SK-N-SH (cell line): ENCODE measurements around the gene LHFPL6.

Source experiments
- CTCF ChIP-seq: fragments of 200-600 bp; sonication (generic); IDR thresholded peaks from 2 replicates; pipeline ENCODE4 v1.6.1; 2017; ENCODE audit warnings: antibody characterized with exemption, mild to moderate bottlenecking, moderate library complexity
- GABPA ChIP-seq: IDR thresholded peaks from 2 replicates; pipeline ENCODE4 v1.4.0; 2012; ENCODE audit warnings: low read depth, mild to moderate bottlenecking
- MXI1 ChIP-seq: IDR thresholded peaks from 2 replicates; pipeline ENCODE4 v1.6.1; 2012; ENCODE audit warnings: mild to moderate bottlenecking, low read depth, low read length, improper control_type of control experiment
- POLR2AphosphoS5 ChIP-seq: IDR thresholded peaks from 2 replicates; pipeline ENCODE4 v1.6.1; 2012; ENCODE audit warnings: low read depth, low read length
- USF2 ChIP-seq: fragments of 150-350 bp; IDR thresholded peaks from 2 replicates; pipeline ENCODE4 v1.6.1; 2017; ENCODE audit warnings: antibody characterized with exemption, low read length, low read depth, borderline replicate concordance

- TF ChIP-seq MXI1 (no peak), CTCF (no peak), POLR2AphosphoS5 (no peak), GABPA (no peak), USF2 (no peak)
These were observed 192.7 kb downstream of the LHFPL6 start for GRCh38 chr13:39410096-39410901.
